HPDE6-E6E7 (cell line): ENCODE data around the gene PELI2.
"Not testable (repeated sequence)": the region's sequence is repeated elsewhere in the genome, so short reads cannot be mapped to it uniquely, and the experiment has no call there.

Source experiments
- DNase-seq: peaks from one replicate; pipeline ENCODE4 v3.0.0; 2011; ENCODE audit warnings: missing footprints; ENCODE audit errors: extremely low spot score

Gene PELI2

GRCh38 chr14:56143025-56143424 lies 24.8 kb downstream of the PELI2 start:
- DNase-seq = no peak

- no peak for DNase-seq
Observed at GRCh38 chr14:56144176-56144575, 26.0 kb downstream of the PELI2 start.

- no peak for DNase-seq
Observed at GRCh38 chr14:56145181-56145769, 27.1 kb downstream of the PELI2 start.

- DNase-seq = no peak
Observed at GRCh38 chr14:56145965-56146364, 27.8 kb downstream of the PELI2 start.

GRCh38 chr14:56147449-56147848 lies 29.2 kb downstream of the PELI2 start:
- DNase-seq = no peak

DNA sequence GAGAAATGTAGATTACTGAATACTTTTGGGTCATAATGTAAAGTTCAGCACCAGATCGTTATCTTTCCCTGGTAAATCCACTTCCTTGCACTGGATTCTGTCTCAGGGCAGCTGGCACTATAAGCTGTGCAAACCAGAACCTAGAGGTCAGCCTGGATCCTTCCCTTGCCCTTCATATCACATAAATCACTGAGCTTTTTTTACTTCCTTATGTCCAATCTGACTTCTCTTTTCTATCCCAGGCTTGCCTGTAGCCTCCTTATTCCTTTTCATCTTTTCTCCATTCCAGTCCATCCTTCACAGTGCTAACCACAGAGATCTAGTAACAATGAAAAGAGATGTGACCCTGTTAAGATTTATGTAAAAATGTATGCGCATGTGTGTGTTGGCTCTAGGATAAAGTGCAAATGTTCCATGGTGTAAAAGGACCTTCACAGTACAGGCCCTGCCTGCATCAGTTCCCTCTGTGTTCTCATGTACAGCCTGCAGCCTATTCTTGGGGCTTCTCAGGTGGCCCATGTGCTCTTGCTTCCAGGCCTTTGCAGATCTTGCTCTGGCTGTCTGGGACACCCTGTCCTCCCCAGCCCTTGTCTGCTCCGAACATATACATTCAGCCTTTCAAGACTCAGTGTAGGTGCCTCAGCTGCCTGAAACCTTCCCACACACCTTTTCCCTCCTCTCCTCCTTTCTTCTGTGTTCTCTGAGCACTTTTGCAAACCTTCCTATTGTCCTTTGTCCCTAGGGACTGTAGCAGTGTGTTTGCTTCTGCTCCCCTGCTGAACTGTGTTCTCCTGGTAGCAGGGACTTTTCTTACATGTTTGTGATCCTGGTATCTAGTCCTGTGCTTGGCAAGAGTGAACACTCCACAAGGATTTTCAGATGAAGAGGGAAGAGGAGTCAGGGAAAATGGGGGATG lies 30.0 kb downstream of the PELI2 start:
- DNase-seq = no peak

GRCh38 chr14:56149151-56149550 lies 30.9 kb downstream of the PELI2 start:
- no peak for DNase-seq

DNA sequence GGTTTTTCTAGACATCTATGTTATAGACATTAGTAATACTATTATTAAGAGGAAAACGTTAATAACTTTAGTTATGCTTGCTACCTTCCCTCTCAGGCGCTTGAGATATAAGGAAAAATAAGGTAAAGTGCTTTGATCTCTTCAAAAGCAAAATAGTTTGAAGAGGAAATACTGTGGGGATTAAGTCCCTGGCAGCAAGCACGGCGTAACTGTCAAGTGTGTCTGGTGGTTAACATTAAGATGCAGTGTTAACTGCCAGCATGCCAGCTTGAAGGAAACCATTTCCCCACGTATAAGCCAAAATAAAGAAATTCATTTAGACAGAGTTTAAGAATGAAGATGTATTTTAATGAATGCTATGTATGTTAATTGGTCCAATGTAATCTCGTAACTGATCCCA lies 31.8 kb downstream of the PELI2 start:
- no peak for DNase-seq

DNA sequence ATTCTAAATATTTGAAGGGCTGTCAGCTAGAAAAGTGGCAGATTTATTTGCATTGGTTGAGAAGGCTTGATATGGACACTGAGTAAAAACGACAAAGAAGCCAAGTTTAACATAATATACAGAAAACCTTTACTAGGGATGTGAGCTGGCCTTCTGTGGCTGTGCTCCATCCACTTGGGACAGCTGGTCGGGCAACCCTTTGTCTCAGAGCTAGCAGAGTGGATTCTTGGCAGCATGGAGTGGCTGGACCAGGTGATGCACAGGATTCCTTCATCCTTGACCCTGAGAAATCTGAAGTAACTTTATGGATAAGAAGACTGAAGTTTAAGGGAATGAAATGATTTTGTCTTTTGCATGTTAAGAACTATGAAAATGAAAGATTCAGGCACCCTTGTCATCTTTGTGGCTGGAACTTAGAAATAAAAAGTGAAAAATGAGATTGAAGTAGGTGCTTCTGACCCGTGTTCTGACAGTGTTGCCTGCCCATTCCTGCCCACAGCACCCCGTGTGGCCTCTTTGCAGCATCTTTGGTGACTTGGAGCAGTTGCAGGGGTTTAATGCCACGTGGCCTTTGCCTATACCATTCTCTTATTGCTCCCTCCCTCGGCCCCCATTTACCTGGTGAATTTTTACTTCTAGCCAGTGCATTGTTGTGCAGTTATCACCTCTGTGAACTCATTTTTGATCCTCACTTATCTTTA lies 32.6 kb downstream of the PELI2 start:
- DNase-seq = no peak

DNA sequence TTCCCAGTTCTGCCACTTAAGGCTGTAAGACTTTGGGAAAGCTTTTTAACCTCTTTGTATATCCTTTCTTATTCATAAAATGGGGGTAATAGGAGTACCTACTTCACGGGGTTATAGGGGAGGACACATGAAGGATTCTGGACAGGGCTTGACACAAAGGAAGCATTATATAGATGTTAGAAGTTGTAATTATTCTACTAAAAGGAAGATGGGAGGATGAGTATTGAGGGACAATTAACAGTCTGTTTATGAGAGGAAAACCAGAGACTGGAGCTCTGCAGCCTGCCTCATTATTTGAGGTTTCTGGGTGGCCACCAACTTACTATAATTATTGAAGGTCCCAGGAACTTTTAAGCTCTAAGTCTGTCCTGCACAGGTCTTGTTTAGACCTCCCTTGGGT lies 34.0 kb downstream of the PELI2 start:
- DNase-seq = no peak

DNA sequence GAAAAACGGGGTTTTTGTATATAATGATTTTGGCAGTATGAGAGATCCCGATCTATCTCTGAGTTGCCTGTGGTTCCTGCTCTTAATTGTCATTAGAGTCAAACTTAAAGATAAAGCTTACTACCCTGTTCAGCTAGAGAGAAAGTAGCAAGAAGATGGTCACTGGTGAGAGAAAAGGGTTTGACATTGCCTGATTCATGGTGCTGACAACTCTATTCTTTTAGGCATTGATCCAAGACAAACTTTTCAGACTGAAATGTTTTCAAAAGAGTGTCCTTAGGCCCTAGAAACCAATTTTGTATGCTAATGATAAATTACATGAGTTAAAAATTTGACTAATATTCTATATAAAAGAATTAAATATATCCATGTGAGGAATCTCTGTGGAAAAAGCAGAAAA lies 35.1 kb downstream of the PELI2 start:
- no peak for DNase-seq

DNA sequence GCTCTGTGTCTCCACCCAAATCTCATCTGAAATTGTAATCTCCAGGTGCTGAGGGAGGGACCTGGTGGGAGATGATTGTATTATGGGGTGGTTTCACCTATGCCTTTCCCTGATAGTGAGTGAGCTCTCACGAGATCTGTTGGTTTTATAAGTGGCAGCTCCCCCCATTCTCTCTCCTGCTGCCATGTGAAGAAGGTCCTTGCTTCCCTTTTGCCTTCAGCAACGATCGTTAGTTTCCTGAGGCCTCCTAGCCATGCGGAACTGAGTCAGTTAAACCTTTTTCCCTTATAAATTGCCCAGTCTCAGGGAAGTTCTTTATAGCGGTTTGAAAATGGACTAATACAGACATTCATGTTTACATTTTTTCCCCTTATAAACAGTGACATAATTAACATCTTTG lies 36.1 kb downstream of the PELI2 start:
- DNase-seq = no peak

DNA sequence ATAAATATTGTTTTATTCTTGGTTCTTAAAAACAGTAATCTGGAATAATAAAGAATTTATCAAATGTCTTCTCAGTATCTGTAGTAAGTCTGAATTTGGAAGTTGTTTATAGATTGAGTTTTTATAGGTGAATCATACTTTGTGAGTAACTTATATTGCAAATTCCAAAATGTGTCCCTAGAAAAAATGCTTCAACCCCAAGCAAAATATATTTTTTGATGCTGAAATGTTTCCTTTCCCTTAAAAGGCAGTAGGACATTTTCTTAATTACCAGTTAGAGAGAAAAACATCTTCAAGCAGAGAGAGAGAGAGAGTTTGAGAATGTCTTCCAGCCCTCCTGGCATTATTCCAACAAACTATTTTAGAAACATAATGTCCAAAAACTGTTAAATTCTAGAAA lies 37.9 kb downstream of the PELI2 start:
- no peak for DNase-seq

DNA sequence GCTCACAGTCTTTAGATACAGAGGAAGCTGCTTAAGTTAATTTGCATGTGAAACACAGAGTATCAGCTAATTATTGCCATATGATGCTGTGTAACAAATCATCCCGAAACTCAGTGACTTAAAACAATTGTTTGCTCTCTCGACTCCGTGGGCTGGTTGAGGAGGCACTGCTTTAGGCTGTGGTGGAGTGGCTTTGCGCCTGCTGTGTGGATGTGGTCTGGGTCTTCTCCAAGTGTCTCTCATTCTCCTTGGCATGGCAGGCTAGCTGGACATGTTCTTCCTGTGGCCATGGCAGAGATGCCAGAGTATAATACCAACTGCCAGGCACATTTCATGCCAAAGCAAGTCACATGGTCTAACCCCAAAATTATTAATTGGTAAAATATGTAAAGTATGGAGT lies 40.9 kb downstream of the PELI2 start:
- DNase-seq = no peak

DNA sequence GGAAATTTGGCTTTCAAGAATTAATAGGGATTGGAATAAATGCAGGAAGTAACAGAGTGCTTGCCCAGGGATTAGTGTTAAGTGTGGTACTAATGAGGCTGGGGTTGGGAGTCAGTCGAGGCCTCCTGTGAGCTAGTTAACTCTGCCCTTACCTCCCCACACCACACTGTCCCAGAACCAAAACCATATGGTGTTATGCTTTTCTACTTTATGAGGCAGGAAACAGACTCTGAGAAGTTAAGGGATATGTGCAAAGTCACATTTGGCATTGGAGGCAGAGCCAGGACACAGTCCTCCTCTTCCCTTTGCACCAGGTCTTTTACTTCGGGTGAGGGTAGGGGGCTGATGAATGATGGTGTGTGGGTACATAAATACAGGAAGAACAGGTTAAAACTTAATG lies 41.9 kb downstream of the PELI2 start:
- DNase-seq = no peak

DNA sequence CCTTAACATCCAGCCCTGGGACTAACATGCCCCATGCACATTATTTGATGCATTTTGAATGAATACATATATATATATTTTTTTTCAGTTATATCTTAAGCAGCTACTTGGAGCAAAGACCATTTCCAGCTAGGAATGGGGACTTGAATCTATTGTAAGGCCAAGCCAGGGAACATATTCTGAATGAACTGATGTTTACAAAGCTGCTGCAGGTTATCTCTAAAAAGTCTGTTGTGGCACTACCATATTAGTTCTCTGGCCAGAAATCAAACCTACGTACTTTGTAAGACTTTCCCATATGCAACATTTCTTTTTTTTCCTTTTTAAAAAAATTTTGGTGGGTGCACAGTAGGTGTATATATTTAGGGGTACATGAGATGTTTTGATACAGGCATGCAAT lies 43.4 kb downstream of the PELI2 start:
- DNase-seq = no peak

GRCh38 chr14:56162476-56162875 lies 44.3 kb downstream of the PELI2 start:
- DNase-seq = no peak

- not testable (repeated sequence) for DNase-seq
Observed at GRCh38 chr14:56166579-56166978, 48.4 kb downstream of the PELI2 start.

- DNase-seq = no peak
Observed at GRCh38 chr14:56168007-56168616, 49.9 kb downstream of the PELI2 start.

DNA sequence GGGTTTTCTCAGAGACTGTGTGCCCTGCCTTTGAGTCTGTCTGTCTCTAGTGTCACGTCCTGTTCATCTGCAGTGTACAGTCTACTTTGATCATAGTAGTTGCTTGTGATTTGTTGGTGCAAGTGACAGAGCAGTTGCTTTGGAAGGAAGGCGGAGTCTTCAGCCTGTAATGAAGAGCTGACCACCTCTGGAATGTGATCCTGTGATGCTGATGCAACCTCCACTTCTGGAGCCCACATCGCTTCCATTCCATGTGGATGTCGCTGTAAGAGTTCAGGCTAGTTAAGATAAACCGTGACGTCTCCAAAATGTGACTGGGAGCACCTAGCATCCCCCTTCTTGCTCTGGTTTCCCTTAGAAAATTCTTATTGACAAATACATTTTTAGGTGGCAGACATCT lies 51.8 kb downstream of the PELI2 start:
- no peak for DNase-seq

DNA sequence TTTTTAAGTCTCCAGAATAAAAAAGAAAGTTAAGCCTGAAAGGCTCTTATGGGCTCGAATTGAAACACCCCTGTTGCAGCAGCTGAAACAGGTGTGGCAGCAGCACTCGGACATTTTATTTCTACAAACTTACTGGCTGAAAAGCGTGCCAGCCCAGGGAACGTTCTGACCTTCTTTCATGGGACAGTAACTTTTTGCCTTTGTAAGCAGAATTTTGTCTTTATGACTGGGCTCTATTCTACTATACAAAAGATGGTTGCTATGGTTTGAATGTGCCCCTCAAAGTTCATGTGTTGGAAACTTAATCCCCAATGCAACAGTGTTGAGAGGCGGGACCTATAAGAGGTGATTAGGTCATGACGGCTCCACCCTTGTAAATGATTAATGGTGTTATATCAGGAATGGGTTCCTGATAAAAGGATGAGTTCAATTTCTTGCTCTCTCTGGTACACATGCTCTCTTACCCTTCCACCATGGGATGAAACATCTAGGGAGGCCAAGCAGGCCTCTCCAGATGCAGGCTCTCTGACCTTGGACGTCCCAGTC lies 52.7 kb downstream of the PELI2 start:
- DNase-seq = no peak

DNA sequence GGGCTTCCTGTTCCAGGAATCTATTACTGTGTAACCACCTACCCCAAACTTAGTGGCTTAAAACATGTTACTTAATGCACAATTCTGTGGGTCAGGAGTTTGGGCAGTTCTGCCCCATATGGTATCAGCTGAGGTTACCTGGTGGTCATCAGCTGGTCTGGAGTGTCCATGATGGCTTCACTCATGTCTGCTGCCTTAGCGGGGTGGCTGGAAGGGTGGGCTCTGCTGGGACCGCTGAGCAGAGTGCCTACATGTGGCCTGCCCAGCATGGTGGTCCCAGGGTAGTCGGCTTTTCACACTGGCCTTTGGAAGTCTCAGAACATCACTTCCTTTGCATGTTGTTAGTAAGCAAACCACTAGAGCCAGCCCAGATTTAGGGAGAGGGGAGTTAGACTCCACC lies 53.9 kb downstream of the PELI2 start:
- no peak for DNase-seq
